GM23338 (cell line): Measurements from ENCODE around the gene TCEAL1. TPM values are rescaled to one million over a fixed set of nuclear protein-coding genes. Genes with fewer than 3 reads are reported as not detected.

ENCODE experiments used
- ATAC-seq: fragments of 200-7000 bp; cut with Tn5 transposase; 3 replicates; pipeline ENCODE4 v1.9.1; 2020
- DNase-seq: peaks from one replicate; pipeline ENCODE4 v3.0.0-alpha.2; 2015; ENCODE audit warnings: low spot score
- H2AFZ ChIP-seq: fragments of 200-600 bp; sonication (generic); 2 replicates; pipeline ENCODE4 v1.8.0; 2016; ENCODE audit warnings: antibody characterized with exemption, mild to moderate bottlenecking, moderate library complexity
- H3F3A ChIP-seq: fragments of 200-600 bp; sonication (generic); replicated peaks from 2 replicates; pipeline ENCODE4 v1.8.0; 2017; ENCODE audit warnings: antibody characterized with exemption, mixed run types, low read depth
- H3K27ac ChIP-seq: fragments of 200-600 bp; sonication (generic); 2 replicates; pipeline ENCODE4 v1.6.1; 2016; ENCODE audit warnings: low read depth
- H3K27me3 ChIP-seq: fragments of 200-600 bp; sonication (generic); 2 replicates; pipeline ENCODE4 v1.8.0; 2016; ENCODE audit warnings: mild to moderate bottlenecking, mixed run types, moderate library complexity; ENCODE audit not compliant: insufficient read depth
- H3K36me3 ChIP-seq: fragments of 200-600 bp; sonication (generic); 2 replicates; pipeline ENCODE4 v1.8.0; 2016; ENCODE audit warnings: mild to moderate bottlenecking; ENCODE audit not compliant: insufficient read depth
- H3K4me1 ChIP-seq: fragments of 200-600 bp; sonication (generic); 2 replicates; pipeline ENCODE4 v1.8.0; 2016; ENCODE audit warnings: mild to moderate bottlenecking, moderate library complexity; ENCODE audit not compliant: insufficient read depth
- H3K4me2 ChIP-seq: fragments of 200-600 bp; sonication (generic); 2 replicates; pipeline ENCODE4 v1.7.1; 2017; ENCODE audit warnings: mixed run types
- H3K4me3 ChIP-seq: fragments of 200-600 bp; sonication (generic); 2 replicates; pipeline ENCODE4 v1.6.1; 2016; ENCODE audit warnings: mixed run types
- H3K79me2 ChIP-seq: fragments of 200-600 bp; sonication (generic); replicated peaks from 2 replicates; pipeline ENCODE4 v1.8.0; 2017; ENCODE audit warnings: mild to moderate bottlenecking; ENCODE audit not compliant: insufficient read depth
- H3K9me2 ChIP-seq: fragments of 200-600 bp; sonication (generic); 2 replicates; pipeline ENCODE4 v1.8.0; 2017; ENCODE audit not compliant: insufficient read depth
- H4K20me1 ChIP-seq: fragments of 200-600 bp; sonication (generic); replicated peaks from 2 replicates; pipeline ENCODE4 v1.8.0; 2017; ENCODE audit warnings: mild to moderate bottlenecking; ENCODE audit not compliant: insufficient read depth
- H3K27ac Mint-ChIP-seq: 2 replicates; pipeline ENCODE4 v1.8.0; 2020; ENCODE audit warnings: inconsistent platforms, mild to moderate bottlenecking, moderate library complexity, mixed read lengths
- H3K27me3 Mint-ChIP-seq: 3 replicates; pipeline ENCODE4 v1.8.0; 2022; ENCODE audit warnings: low read depth, mild to moderate bottlenecking, moderate library complexity, mixed read lengths, inconsistent platforms; ENCODE audit not compliant: insufficient read depth, poor library complexity
- H3K36me3 Mint-ChIP-seq: 3 replicates; pipeline ENCODE4 v1.8.0; 2021; ENCODE audit warnings: low read depth, mild to moderate bottlenecking, inconsistent platforms, moderate library complexity, mixed read lengths
- H3K4me1 Mint-ChIP-seq: 3 replicates; pipeline ENCODE4 v1.8.0; 2020; ENCODE audit warnings: mild to moderate bottlenecking, inconsistent platforms, mixed read lengths
- H3K4me3 Mint-ChIP-seq: 3 replicates; pipeline ENCODE4 v1.8.0; 2021; ENCODE audit warnings: moderate library complexity, mild to moderate bottlenecking, inconsistent platforms, mixed read lengths
- H3K9me3 Mint-ChIP-seq: 3 replicates; pipeline ENCODE4 v1.8.0; 2020; ENCODE audit warnings: moderate library complexity, mild to moderate bottlenecking, inconsistent platforms, mixed read lengths
- CTCF ChIP-seq, 2 experiments: fragments of 200-600 bp in 1 of 2; sonication (generic) in 1 of 2; conservative IDR thresholded peaks; 2 replicates each; pipeline versions ENCODE4 v1.5.1 to v1.6.1; 2016 to 2017; ENCODE audit warnings: antibody characterized with exemption in 2 of 2, low read depth in 2 of 2, mild to moderate bottlenecking in 2 of 2, moderate library complexity in 1 of 2
- EZH2 ChIP-seq: fragments of 200-600 bp; sonication (generic); IDR thresholded peaks from one replicate; pipeline ENCODE4 v1.8.0; 2017; ENCODE audit warnings: antibody characterized with exemption, mild to moderate bottlenecking, low read depth; ENCODE audit not compliant: unreplicated experiment
- EZH2phosphoT487 ChIP-seq: fragments of 200-600 bp; sonication (generic); IDR thresholded peaks from one replicate; pipeline ENCODE4 v1.8.1; 2018; ENCODE audit warnings: antibody characterized with exemption; ENCODE audit not compliant: unreplicated experiment
- NANOG ChIP-seq: IDR thresholded peaks from 2 replicates; pipeline ENCODE4 v1.6.1; 2016; ENCODE audit warnings: antibody characterized with exemption, borderline replicate concordance
- POLR2AphosphoS5 ChIP-seq: IDR thresholded peaks from 2 replicates; pipeline ENCODE4 v1.6.1; 2016; ENCODE audit warnings: antibody characterized with exemption, low read depth
- ZNF114 ChIP-seq: fragments of 250-450 bp; sonication (Bioruptor Pico); IDR thresholded peaks from 2 replicates; pipeline ENCODE4 v1.5.0; 2020; ENCODE audit warnings: mild to moderate bottlenecking, moderate library complexity
- ZNF331 ChIP-seq: fragments of 250-450 bp; sonication (Bioruptor Pico); IDR thresholded peaks from 2 replicates; pipeline ENCODE4 v1.5.0; 2020; ENCODE audit warnings: low read depth, mild to moderate bottlenecking, moderate library complexity
- polyA plus RNA-seq: library from polyadenylated mRNA; unstranded; fragments of >200 nt; fragmentation: Nextera tagmentation; extraction: Ambion mirVana; gene quantifications from 2 replicates; pipeline ENCODE4 v1.2.1, GENCODE V29; 2016
- total RNA-seq: library from RNA; depleted of rRNA; stranded (reverse); fragments of >200 nt; shearing (Covaris generic); gene quantifications from 2 replicates; pipeline ENCODE4 v1.2.3, GENCODE V29; 2014
- TF ChIP-seq, protein P1 (sequence below): IDR thresholded peaks from 2 replicates; pipeline ENCODE4 v1.6.1; 2016; ENCODE audit warnings: antibody characterized with exemption
- TF ChIP-seq, protein P2 (sequence below): IDR thresholded peaks from one replicate; pipeline ENCODE4 v1.6.1; 2018; ENCODE audit warnings: antibody characterized with exemption; ENCODE audit not compliant: unreplicated experiment

Gene TCEAL1
- total and polyA plus RNA-seq, 2 experiments from 2014 or later = 5.8 to 8.8 TPM

GRCh38 chrX:103644125-103644524, 15.3 kb downstream of the TCEAL1 start:
- H3K36me3 Mint-ChIP-seq = no peaks in the 10 kb centered on the region
- H3K4me3 ChIP-seq = no peak overlapping the region
- H3K9me2 ChIP-seq = no peaks in the 10 kb centered on the region
- H3K27me3 ChIP-seq = no peaks in the 10 kb centered on the region
- no peaks in the 10 kb centered on the region; the same call in 2 of the 3 replicates for H3K4me1 Mint-ChIP-seq
- no peaks in the 10 kb centered on the region for H3K36me3 ChIP-seq
- no peak overlapping the region for H3K4me3 Mint-ChIP-seq
- no peaks in the 10 kb centered on the region; the same call in 2 of the 3 replicates for H3K9me3 Mint-ChIP-seq
- DNase-seq = no peak
- no peaks in the 10 kb centered on the region for H3K27me3 Mint-ChIP-seq
- H4K20me1 ChIP-seq = no peaks in the 10 kb centered on the region
- no peak overlapping the region for H3K27ac ChIP-seq
- no peaks in the 10 kb centered on the region; the same call in 1 of the 2 replicates for H3K4me1 ChIP-seq
- H3K27ac Mint-ChIP-seq = no peak overlapping the region
- H3K4me2 ChIP-seq = no peak overlapping the region
- TF ChIP-seq, protein P1, sequence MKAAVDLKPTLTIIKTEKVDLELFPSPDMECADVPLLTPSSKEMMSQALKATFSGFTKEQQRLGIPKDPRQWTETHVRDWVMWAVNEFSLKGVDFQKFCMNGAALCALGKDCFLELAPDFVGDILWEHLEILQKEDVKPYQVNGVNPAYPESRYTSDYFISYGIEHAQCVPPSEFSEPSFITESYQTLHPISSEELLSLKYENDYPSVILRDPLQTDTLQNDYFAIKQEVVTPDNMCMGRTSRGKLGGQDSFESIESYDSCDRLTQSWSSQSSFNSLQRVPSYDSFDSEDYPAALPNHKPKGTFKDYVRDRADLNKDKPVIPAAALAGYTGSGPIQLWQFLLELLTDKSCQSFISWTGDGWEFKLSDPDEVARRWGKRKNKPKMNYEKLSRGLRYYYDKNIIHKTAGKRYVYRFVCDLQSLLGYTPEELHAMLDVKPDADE = no peak
- TF ChIP-seq ZNF114 (CRISPR knock-in tag) = no peak
- TF ChIP-seq POLR2AphosphoS5 = no peak
- no peak overlapping the region for H2AFZ ChIP-seq
- H3K79me2 ChIP-seq = no peaks in the 10 kb centered on the region
- ATAC-seq = no peak
- H3F3A ChIP-seq = no peaks in the 10 kb centered on the region

- no peak overlapping the region for H2AFZ ChIP-seq
- H3K36me3 ChIP-seq = no peaks in the 10 kb centered on the region
- no peak for ATAC-seq
- Mint-ChIP-seq H3K27me3 (peaks cover under 1% of the 10 kb centered on the region), H3K4me1 (no peaks in the 10 kb centered on the region), H3K27ac (no peak overlapping the region), H3K36me3 (no peaks in the 10 kb centered on the region), H3K9me3 (no peaks in the 10 kb centered on the region; the same call in 2 of the 3 replicates), H3K4me3 (no peak overlapping the region)
- H3F3A ChIP-seq = no peaks in the 10 kb centered on the region
- no peaks in the 10 kb centered on the region for H3K79me2 ChIP-seq
- H3K4me3 ChIP-seq = no peak overlapping the region
- no peaks in the 10 kb centered on the region for H3K4me1 ChIP-seq
- H3K4me2 ChIP-seq = no peak overlapping the region
- H3K9me2 ChIP-seq = no peaks in the 10 kb centered on the region
- H4K20me1 ChIP-seq = no peaks in the 10 kb centered on the region
- H3K27ac ChIP-seq = no peak overlapping the region
- no peak for DNase-seq
- H3K27me3 ChIP-seq = no peaks in the 10 kb centered on the region
- TF ChIP-seq POLR2AphosphoS5 (no peak), CTCF (conservative IDR thresholded peaks at IDR 0.05; ENCODE audit: low read depth in 2 of 2) (no peak), ZNF114 (CRISPR knock-in tag) (no peak), EZH2 (no peak), EZH2phosphoT487 (no peak), NANOG (no peak), ZNF331 (no peak)
- TF ChIP-seq, protein P2, sequence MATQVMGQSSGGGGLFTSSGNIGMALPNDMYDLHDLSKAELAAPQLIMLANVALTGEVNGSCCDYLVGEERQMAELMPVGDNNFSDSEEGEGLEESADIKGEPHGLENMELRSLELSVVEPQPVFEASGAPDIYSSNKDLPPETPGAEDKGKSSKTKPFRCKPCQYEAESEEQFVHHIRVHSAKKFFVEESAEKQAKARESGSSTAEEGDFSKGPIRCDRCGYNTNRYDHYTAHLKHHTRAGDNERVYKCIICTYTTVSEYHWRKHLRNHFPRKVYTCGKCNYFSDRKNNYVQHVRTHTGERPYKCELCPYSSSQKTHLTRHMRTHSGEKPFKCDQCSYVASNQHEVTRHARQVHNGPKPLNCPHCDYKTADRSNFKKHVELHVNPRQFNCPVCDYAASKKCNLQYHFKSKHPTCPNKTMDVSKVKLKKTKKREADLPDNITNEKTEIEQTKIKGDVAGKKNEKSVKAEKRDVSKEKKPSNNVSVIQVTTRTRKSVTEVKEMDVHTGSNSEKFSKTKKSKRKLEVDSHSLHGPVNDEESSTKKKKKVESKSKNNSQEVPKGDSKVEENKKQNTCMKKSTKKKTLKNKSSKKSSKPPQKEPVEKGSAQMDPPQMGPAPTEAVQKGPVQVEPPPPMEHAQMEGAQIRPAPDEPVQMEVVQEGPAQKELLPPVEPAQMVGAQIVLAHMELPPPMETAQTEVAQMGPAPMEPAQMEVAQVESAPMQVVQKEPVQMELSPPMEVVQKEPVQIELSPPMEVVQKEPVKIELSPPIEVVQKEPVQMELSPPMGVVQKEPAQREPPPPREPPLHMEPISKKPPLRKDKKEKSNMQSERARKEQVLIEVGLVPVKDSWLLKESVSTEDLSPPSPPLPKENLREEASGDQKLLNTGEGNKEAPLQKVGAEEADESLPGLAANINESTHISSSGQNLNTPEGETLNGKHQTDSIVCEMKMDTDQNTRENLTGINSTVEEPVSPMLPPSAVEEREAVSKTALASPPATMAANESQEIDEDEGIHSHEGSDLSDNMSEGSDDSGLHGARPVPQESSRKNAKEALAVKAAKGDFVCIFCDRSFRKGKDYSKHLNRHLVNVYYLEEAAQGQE = no peak
- TF ChIP-seq, protein P1 = no peak
Observed at GRCh38 chrX:103647630-103648029, 18.9 kb downstream of the TCEAL1 start.
